ENCODE measurements around the gene TBX10. TPM values are rescaled to one million over a fixed set of nuclear protein-coding genes. Genes with fewer than 3 reads are reported as not detected.
"Not testable (repeated sequence)": the region's sequence is repeated elsewhere in the genome, so short reads cannot be mapped to it uniquely, and the experiment has no call there.

TBX10 gene
- total RNA-seq, 1 donor from 2014 or later, result not detected

GRCh38 chr11:67606093-67606491, 33.5 kb downstream of the TBX10 start:
- Histone ChIP-seq H3K9ac (ENCODE audit: low read length) (peak overlapping the region; percentile 96), H4K20me1 (ENCODE audit: insufficient read depth, low read length) (no peaks in the 10 kb centered on the region), H3K79me2 (ENCODE audit: insufficient read depth, low read length) (peaks cover 17% of the 10 kb centered on the region), H3K36me3 (ENCODE audit: insufficient read depth, low read length) (peaks cover 6% of the 10 kb centered on the region), H3K27me3 (ENCODE audit: insufficient read depth, low read length) (no peaks in the 10 kb centered on the region), H2AFZ (ENCODE audit: low read depth, low read length) (peak overlapping the region; percentile 95), H3K4me1 (ENCODE audit: insufficient read depth, low read length) (peaks cover 7% of the 10 kb centered on the region), H3K9me3 (ENCODE audit: insufficient read depth, low read depth, low read length) (no peaks in the 10 kb centered on the region), H3K27ac (ENCODE audit: low read depth, low read length) (no peak overlapping the region), H3K4me2 (ENCODE audit: low read length) (peak overlapping the region; percentile 98), H3K4me3 (ENCODE audit: insufficient read depth, low read depth, low read length) (peak overlapping the region; percentile 89)
- no peak for FAIRE-seq
- no peaks in the 10 kb centered on the region for H3K9me3 Mint-ChIP-seq (ENCODE audit: unreplicated experiment)
- peaks cover 2% of the 10 kb centered on the region for H3K27me3 Mint-ChIP-seq (ENCODE audit: low read depth, unreplicated experiment)
- peak; percentile 16 for DNase-seq (ENCODE audit: low read depth)
- H3K4me3 Mint-ChIP-seq (ENCODE audit: unreplicated experiment), result peak overlapping the region; percentile 97
- TF ChIP-seq EZH2 (IDR thresholded peaks at IDR 0.05; ENCODE audit: insufficient read depth, low read length) (no peak), CTCF (IDR thresholded peaks at IDR 0.05; ENCODE audit: insufficient read depth, low read depth, low read length) (no peak)
- H3K36me3 Mint-ChIP-seq (ENCODE audit: low read depth, unreplicated experiment), result no peaks in the 10 kb centered on the region
- peak overlapping the region; percentile 86 for H3K27ac Mint-ChIP-seq (ENCODE audit: unreplicated experiment)
- peaks cover 4% of the 10 kb centered on the region for H3K4me1 Mint-ChIP-seq (ENCODE audit: low read depth, unreplicated experiment)

DNA sequence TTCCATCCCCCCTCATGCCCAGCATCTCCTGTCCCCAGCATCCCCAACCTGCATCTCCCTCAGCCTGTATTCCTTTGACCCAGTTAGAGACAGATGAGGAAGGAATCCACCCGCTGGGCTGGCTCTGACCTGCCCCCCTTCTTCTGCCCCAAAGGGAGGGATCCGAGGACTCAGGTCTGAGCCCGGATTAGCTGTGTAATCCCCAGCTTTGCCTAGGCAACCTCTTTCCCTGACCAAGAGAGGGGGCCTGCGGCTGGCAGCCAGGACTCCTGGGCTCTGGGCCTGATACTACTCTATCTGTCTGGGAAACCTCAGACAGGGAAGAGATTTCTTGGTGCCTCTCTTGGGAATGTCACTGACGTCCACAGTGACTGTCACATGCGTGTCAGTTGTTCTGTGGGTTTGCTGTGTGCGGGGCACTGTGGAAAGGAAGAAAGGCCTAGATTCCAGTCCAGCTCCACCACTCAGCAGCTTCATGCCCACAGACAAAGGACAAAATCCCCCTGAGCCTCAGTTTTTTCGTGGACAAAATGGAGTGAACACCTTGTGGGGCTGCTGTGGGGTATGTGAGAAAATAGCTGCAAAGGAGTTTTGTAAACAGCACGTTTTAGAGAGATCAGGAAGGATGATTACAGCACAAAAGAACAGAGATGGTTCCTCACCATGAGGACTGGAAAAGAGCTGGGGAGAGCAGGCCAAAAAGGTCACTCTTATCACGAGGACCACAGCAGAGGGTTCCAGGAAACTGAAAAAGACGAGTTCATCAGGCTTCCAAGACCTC, 34.1 kb downstream of the TBX10 start:
- Histone ChIP-seq H3K27me3 (ENCODE audit: insufficient read depth, low read length) (no peaks in the 10 kb centered on the region), H3K4me1 (ENCODE audit: insufficient read depth, low read length) (peaks cover 7% of the 10 kb centered on the region), H3K9ac (ENCODE audit: low read length) (no peak overlapping the region), H2AFZ (ENCODE audit: low read depth, low read length) (peak overlapping the region; percentile 72), H3K36me3 (ENCODE audit: insufficient read depth, low read length) (peaks cover 6% of the 10 kb centered on the region), H3K9me3 (ENCODE audit: insufficient read depth, low read depth, low read length) (no peaks in the 10 kb centered on the region), H4K20me1 (ENCODE audit: insufficient read depth, low read length) (no peaks in the 10 kb centered on the region), H3K4me3 (ENCODE audit: insufficient read depth, low read depth, low read length) (no peak overlapping the region), H3K4me2 (ENCODE audit: low read length) (no peak overlapping the region), H3K27ac (ENCODE audit: low read depth, low read length) (no peak overlapping the region), H3K79me2 (ENCODE audit: insufficient read depth, low read length) (peaks cover 17% of the 10 kb centered on the region)
- Mint-ChIP-seq H3K4me1 (ENCODE audit: low read depth, unreplicated experiment) (peaks cover 4% of the 10 kb centered on the region), H3K4me3 (ENCODE audit: unreplicated experiment) (peak overlapping the region; percentile 97), H3K27me3 (ENCODE audit: low read depth, unreplicated experiment) (peaks cover 2% of the 10 kb centered on the region), H3K36me3 (ENCODE audit: low read depth, unreplicated experiment) (no peaks in the 10 kb centered on the region), H3K9me3 (ENCODE audit: unreplicated experiment) (no peaks in the 10 kb centered on the region), H3K27ac (ENCODE audit: unreplicated experiment) (no peak overlapping the region)
- no peak for TF ChIP-seq EZH2 (IDR thresholded peaks at IDR 0.05; ENCODE audit: insufficient read depth, low read length)
- TF ChIP-seq CTCF (IDR thresholded peaks at IDR 0.05; ENCODE audit: insufficient read depth, low read depth, low read length), result no peak
- FAIRE-seq (no peak), DNase-seq (ENCODE audit: low read depth) (no peak)

DNA sequence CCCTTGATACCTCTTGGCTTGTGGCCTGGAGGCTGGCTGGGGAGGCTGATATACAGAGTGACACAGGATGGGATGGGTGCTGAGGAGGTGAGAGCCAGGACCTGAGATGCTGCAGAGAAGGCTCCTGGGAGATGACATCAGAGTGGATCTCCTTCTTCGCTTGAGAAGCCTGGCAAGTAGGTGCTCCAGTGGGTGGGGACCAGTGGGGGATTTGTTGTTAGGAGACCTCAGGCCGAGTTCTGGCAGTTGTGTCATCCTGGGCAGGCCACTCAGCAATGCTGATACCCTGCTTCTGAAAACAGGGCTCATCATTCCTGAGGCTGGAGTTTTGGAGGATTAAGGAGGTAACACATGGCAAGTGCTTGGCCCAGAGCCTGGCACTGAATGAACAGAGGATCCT, 34.7 kb downstream of the TBX10 start:
- no peak overlapping the region for H3K27ac Mint-ChIP-seq (ENCODE audit: unreplicated experiment)
- Histone ChIP-seq H2AFZ (ENCODE audit: low read depth, low read length) (no peak overlapping the region), H3K9ac (ENCODE audit: low read length) (no peak overlapping the region), H3K27me3 (ENCODE audit: insufficient read depth, low read length) (peaks cover 2% of the 10 kb centered on the region), H3K9me3 (ENCODE audit: insufficient read depth, low read depth, low read length) (no peaks in the 10 kb centered on the region), H3K27ac (ENCODE audit: low read depth, low read length) (no peak overlapping the region), H3K4me3 (ENCODE audit: insufficient read depth, low read depth, low read length) (no peak overlapping the region), H3K4me2 (ENCODE audit: low read length) (no peak overlapping the region), H3K79me2 (ENCODE audit: insufficient read depth, low read length) (peaks cover 17% of the 10 kb centered on the region), H3K4me1 (ENCODE audit: insufficient read depth, low read length) (peaks cover 7% of the 10 kb centered on the region), H4K20me1 (ENCODE audit: insufficient read depth, low read length) (no peaks in the 10 kb centered on the region), H3K36me3 (ENCODE audit: insufficient read depth, low read length) (peaks cover 4% of the 10 kb centered on the region)
- H3K4me3 Mint-ChIP-seq (ENCODE audit: unreplicated experiment), result no peak overlapping the region
- DNase-seq (ENCODE audit: low read depth), result no peak
- TF ChIP-seq CTCF (IDR thresholded peaks at IDR 0.05; ENCODE audit: insufficient read depth, low read depth, low read length), result no peak
- TF ChIP-seq EZH2 (IDR thresholded peaks at IDR 0.05; ENCODE audit: insufficient read depth, low read length), result no peak
- no peaks in the 10 kb centered on the region for H3K36me3 Mint-ChIP-seq (ENCODE audit: low read depth, unreplicated experiment)
- H3K4me1 Mint-ChIP-seq (ENCODE audit: low read depth, unreplicated experiment), result peaks cover 4% of the 10 kb centered on the region
- no peak for FAIRE-seq
- H3K9me3 Mint-ChIP-seq (ENCODE audit: unreplicated experiment), result no peaks in the 10 kb centered on the region
- peaks cover 2% of the 10 kb centered on the region for H3K27me3 Mint-ChIP-seq (ENCODE audit: low read depth, unreplicated experiment)

DNA sequence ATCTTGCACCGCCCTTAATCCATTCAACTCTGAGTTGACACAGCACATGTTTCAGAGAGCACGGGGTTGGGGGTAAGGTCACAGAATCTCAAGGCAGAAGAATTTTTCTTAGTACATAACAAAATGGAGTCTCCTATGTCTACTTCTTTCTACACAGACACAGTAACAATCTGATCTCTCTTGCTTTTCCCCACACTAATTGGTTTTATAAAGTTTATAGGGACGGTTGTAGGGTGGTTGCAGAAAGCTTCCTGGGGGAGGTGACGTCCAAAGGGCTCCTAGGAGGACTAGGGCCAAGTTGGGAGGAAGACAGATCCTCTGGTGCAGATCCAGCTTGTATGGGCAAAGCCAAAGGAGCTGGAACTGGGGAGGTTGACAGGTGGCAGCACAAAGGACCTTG, 35.4 kb downstream of the TBX10 start:
- not testable (repeated sequence) for H3K4me1 Mint-ChIP-seq (ENCODE audit: low read depth, unreplicated experiment); H3K9me3 ChIP-seq (ENCODE audit: insufficient read depth, low read depth, low read length); H3K4me2 ChIP-seq (ENCODE audit: low read length); H3K4me1 ChIP-seq (ENCODE audit: insufficient read depth, low read length); H3K27ac Mint-ChIP-seq (ENCODE audit: unreplicated experiment); H3K9ac ChIP-seq (ENCODE audit: low read length); H3K36me3 ChIP-seq (ENCODE audit: insufficient read depth, low read length); H3K9me3 Mint-ChIP-seq (ENCODE audit: unreplicated experiment); H2AFZ ChIP-seq (ENCODE audit: low read depth, low read length); H3K27me3 Mint-ChIP-seq (ENCODE audit: low read depth, unreplicated experiment); H4K20me1 ChIP-seq (ENCODE audit: insufficient read depth, low read length); H3K4me3 ChIP-seq (ENCODE audit: insufficient read depth, low read depth, low read length); H3K27me3 ChIP-seq (ENCODE audit: insufficient read depth, low read length); DNase-seq (ENCODE audit: low read depth); FAIRE-seq; H3K4me3 Mint-ChIP-seq (ENCODE audit: unreplicated experiment); H3K27ac ChIP-seq (ENCODE audit: low read depth, low read length); H3K36me3 Mint-ChIP-seq (ENCODE audit: low read depth, unreplicated experiment)
- peaks cover 17% of the 10 kb centered on the region for H3K79me2 ChIP-seq (ENCODE audit: insufficient read depth, low read length)
